IPS-20b (cell line): ENCODE results near the gene RPL21.
"Not testable (repeated sequence)": the region's sequence is repeated elsewhere in the genome, so short reads cannot be mapped to it uniquely, and the experiment has no call there.

ENCODE experiments used
- H3K27ac ChIP-seq: one replicate; pipeline ENCODE4 v1.5.1; 2013; ENCODE audit warnings: low read length
- H3K27me3 ChIP-seq: 2 replicates; pipeline ENCODE4 v1.6.1; 2013; ENCODE audit warnings: mild to moderate bottlenecking, low read length, inconsistent platforms; ENCODE audit not compliant: insufficient read depth
- H3K36me3 ChIP-seq: 2 replicates; pipeline ENCODE4 v1.6.1; 2013; ENCODE audit warnings: low read depth, mild to moderate bottlenecking, inconsistent platforms, low read length, moderate library complexity; ENCODE audit not compliant: insufficient read depth
- H3K4me1 ChIP-seq: 2 replicates; pipeline ENCODE4 v1.6.1; 2013; ENCODE audit warnings: mild to moderate bottlenecking, control low read depth, inconsistent platforms, low read length, moderate library complexity; ENCODE audit not compliant: insufficient read depth
- H3K4me3 ChIP-seq: 2 replicates; pipeline ENCODE4 v1.5.1; 2013; ENCODE audit warnings: mild to moderate bottlenecking, low read length, inconsistent platforms
- H3K9ac ChIP-seq: 2 replicates; pipeline ENCODE4 v1.6.1; 2013; ENCODE audit warnings: low read depth, mild to moderate bottlenecking, inconsistent platforms, low read length, moderate library complexity
- H3K9me3 ChIP-seq: 2 replicates; pipeline ENCODE4 v1.6.1; 2013; ENCODE audit warnings: mild to moderate bottlenecking, low read depth, low read length, inconsistent platforms; ENCODE audit not compliant: insufficient read depth

RPL21 gene

GRCh38 chr13:27251166-27252091 is at the start of gene RPL21:
Gene RPL21 (plus strand): TSS chr13:27251558. CDS start chr13:27253777, 2,219 bp downstream.
- H3K4me1 ChIP-seq, result peaks cover 6% of the 10 kb centered on the region; the same call in 1 of the 2 replicates
- H3K9ac ChIP-seq, result peak within 1 kb of the TSS; percentile 100
- peak within 1 kb of the TSS; percentile 100 for H3K27ac ChIP-seq
- peak within 1 kb of the TSS; percentile 95 for H3K4me3 ChIP-seq
- H3K27me3 ChIP-seq, result no peaks in the 10 kb centered on the region
- H3K36me3 ChIP-seq, result peaks cover 50% of the 10 kb centered on the region
- H3K9me3 ChIP-seq, result no peaks in the 10 kb centered on the region

GRCh38 chr13:27201661-27202060 is 49.7 kb upstream of the RPL21 start:
- Histone ChIP-seq H3K27ac (no peak overlapping the region), H3K9me3 (no peaks in the 10 kb centered on the region), H3K36me3 (no peaks in the 10 kb centered on the region), H3K4me1 (no peaks in the 10 kb centered on the region), H3K9ac (no peak overlapping the region), H3K27me3 (no peaks in the 10 kb centered on the region), H3K4me3 (no peak overlapping the region)

GRCh38 chr13:27203186-27203585 is 48.2 kb upstream of the RPL21 start:
- no peaks in the 10 kb centered on the region; the same call in 1 of the 2 replicates for H3K4me1 ChIP-seq
- no peaks in the 10 kb centered on the region for H3K36me3 ChIP-seq
- H3K27ac ChIP-seq, result no peak overlapping the region
- H3K4me3 ChIP-seq, result no peak overlapping the region
- H3K9ac ChIP-seq, result no peak overlapping the region
- no peaks in the 10 kb centered on the region for H3K27me3 ChIP-seq
- H3K9me3 ChIP-seq, result no peaks in the 10 kb centered on the region

- Histone ChIP-seq H3K4me1 (no peaks in the 10 kb centered on the region; the same call in 1 of the 2 replicates), H3K9me3 (no peaks in the 10 kb centered on the region), H3K4me3 (no peak overlapping the region), H3K27me3 (no peaks in the 10 kb centered on the region), H3K9ac (no peak overlapping the region), H3K27ac (no peak overlapping the region), H3K36me3 (no peaks in the 10 kb centered on the region)
Observed at GRCh38 chr13:27203854-27204253, 47.5 kb upstream of the RPL21 start.

GRCh38 chr13:27208514-27208913 is 42.8 kb upstream of the RPL21 start:
- no peaks in the 10 kb centered on the region; the same call in 1 of the 2 replicates for H3K4me1 ChIP-seq
- H3K9me3 ChIP-seq, result no peaks in the 10 kb centered on the region
- no peaks in the 10 kb centered on the region for H3K36me3 ChIP-seq
- no peaks in the 10 kb centered on the region for H3K27me3 ChIP-seq
- no peak overlapping the region for H3K9ac ChIP-seq
- H3K27ac ChIP-seq, result no peak overlapping the region
- no peak overlapping the region for H3K4me3 ChIP-seq

- Histone ChIP-seq H3K27me3 (no peaks in the 10 kb centered on the region), H3K36me3 (no peaks in the 10 kb centered on the region), H3K4me1 (peaks cover 6% of the 10 kb centered on the region; the same call in 1 of the 2 replicates), H3K27ac (no peak overlapping the region), H3K9ac (no peak overlapping the region), H3K9me3 (no peaks in the 10 kb centered on the region), H3K4me3 (no peak overlapping the region)
Observed at GRCh38 chr13:27211271-27211670, 40.1 kb upstream of the RPL21 start.

- Histone ChIP-seq H3K9me3 (no peaks in the 10 kb centered on the region), H3K36me3 (no peaks in the 10 kb centered on the region), H3K9ac (no peak overlapping the region), H3K27ac (no peak overlapping the region), H3K4me3 (no peak overlapping the region), H3K27me3 (no peaks in the 10 kb centered on the region), H3K4me1 (peaks cover 6% of the 10 kb centered on the region; the same call in 1 of the 2 replicates)
Observed at GRCh38 chr13:27211771-27212364, 39.5 kb upstream of the RPL21 start.

- H3K4me1 ChIP-seq, H3K27me3 ChIP-seq, H3K9ac ChIP-seq, H3K9me3 ChIP-seq, H3K36me3 ChIP-seq, H3K27ac ChIP-seq, H3K4me3 ChIP-seq: not testable (repeated sequence)
Observed at GRCh38 chr13:27213386-27213785, 38.0 kb upstream of the RPL21 start.

- not testable (repeated sequence) for H3K36me3 ChIP-seq, H3K4me1 ChIP-seq, H3K9me3 ChIP-seq, H3K9ac ChIP-seq, H3K27ac ChIP-seq, H3K4me3 ChIP-seq, H3K27me3 ChIP-seq
Observed at GRCh38 chr13:27217791-27218190, 33.6 kb upstream of the RPL21 start.

- not testable (repeated sequence) for H3K27me3 ChIP-seq, H3K4me1 ChIP-seq, H3K36me3 ChIP-seq, H3K4me3 ChIP-seq, H3K27ac ChIP-seq, H3K9ac ChIP-seq, H3K9me3 ChIP-seq
Observed at GRCh38 chr13:27218861-27219260, 32.5 kb upstream of the RPL21 start.

- Histone ChIP-seq H3K4me1 (0 out of 2 replicates have a peak, but pooled peaks cover 6% of the 10 kb centered on the region), H3K9ac (no peak overlapping the region), H3K9me3 (0 out of 2 replicates have a peak, but pooled peaks cover 3% of the 10 kb centered on the region), H3K4me3 (no peak overlapping the region), H3K27ac (no peak overlapping the region), H3K36me3 (no peaks in the 10 kb centered on the region), H3K27me3 (no peaks in the 10 kb centered on the region)
Observed at GRCh38 chr13:27219611-27220010, 31.7 kb upstream of the RPL21 start.

- not testable (repeated sequence) for H3K9me3 ChIP-seq, H3K36me3 ChIP-seq, H3K4me1 ChIP-seq, H3K27ac ChIP-seq, H3K27me3 ChIP-seq, H3K9ac ChIP-seq, H3K4me3 ChIP-seq
Observed at GRCh38 chr13:27222100-27222499, 29.3 kb upstream of the RPL21 start.
